ENCODE data around the gene TRMT2B.

The TRMT2B gene

GRCh38 chrX:100969936-100970335 is 82.0 kb downstream of the TRMT2B start:
- H3K4me2 ChIP-seq (ENCODE audit: low read length, poor library complexity, severe bottlenecking): no peak overlapping the region
- no peak overlapping the region for H3K14ac ChIP-seq (ENCODE audit: low read length in 2 of 2)
- no peak overlapping the region for H3K4me3 ChIP-seq (ENCODE audit: insufficient read depth in 1 of 2, low read depth in 1 of 2, low read length in 2 of 2)
- H3K18ac ChIP-seq (ENCODE audit: low read depth in 1 of 2, low read length in 2 of 2): no peak overlapping the region
- H4K8ac ChIP-seq (ENCODE audit: low read length): no peak overlapping the region
- no peaks in the 10 kb centered on the region for H3K9me3 ChIP-seq (ENCODE audit: control insufficient read depth, low read length)
- no peak overlapping the region for H2BK15ac ChIP-seq (ENCODE audit: low read depth, poor library complexity, severe bottlenecking)
- no peak overlapping the region for H2AK5ac ChIP-seq (ENCODE audit: low read length, severe bottlenecking)
- no peak overlapping the region for H2AFZ ChIP-seq (ENCODE audit: low read depth, low read length)
- no peak overlapping the region for H2BK120ac ChIP-seq (ENCODE audit: low read depth, low read length)
- WGBS: 85% methylated on average over 1 of the region's 1 CpG
- H3K4ac ChIP-seq (ENCODE audit: low read depth in 1 of 2, low read length in 2 of 2): no peak overlapping the region
- H2BK12ac ChIP-seq (ENCODE audit: low read length in 2 of 2): no peak overlapping the region
- no peak overlapping the region for H3K27ac ChIP-seq (ENCODE audit: low read length, poor library complexity, severe bottlenecking)
- no peak overlapping the region for H2BK5ac ChIP-seq (ENCODE audit: low read depth, low read length, poor library complexity, severe bottlenecking)
- H3K79me1 ChIP-seq (replicated peaks; ENCODE audit: low read length, poor library complexity, severe bottlenecking): no peaks in the 10 kb centered on the region
- DNase-seq: no peak
- no peaks in the 10 kb centered on the region for H3K4me1 ChIP-seq (ENCODE audit: control insufficient read depth, insufficient read depth, low read depth, low read length)
- H4K91ac ChIP-seq (ENCODE audit: low read length): no peak overlapping the region
- no peaks in the 10 kb centered on the region for H3K27me3 ChIP-seq (ENCODE audit: control insufficient read depth in 1 of 2, insufficient read depth in 1 of 2, low read length in 2 of 2)
- no peaks in the 10 kb centered on the region for H3K36me3 ChIP-seq (ENCODE audit: control insufficient read depth in 1 of 2, insufficient read depth in 2 of 2, low read depth in 1 of 2, low read length in 2 of 2)
- no peak overlapping the region for H3K23ac ChIP-seq (ENCODE audit: low read length in 2 of 2)
- H3K9ac ChIP-seq (ENCODE audit: low read length): no peak overlapping the region

- H2BK5ac ChIP-seq (ENCODE audit: low read depth, low read length, poor library complexity, severe bottlenecking): no peak within 1 kb of the TSS
- no peak within 1 kb of the TSS for H3K18ac ChIP-seq (ENCODE audit: low read depth in 1 of 2, low read length in 2 of 2)
- no peaks in the 10 kb centered on the region for H3K79me1 ChIP-seq (replicated peaks; ENCODE audit: low read length, poor library complexity, severe bottlenecking)
- no peak within 1 kb of the TSS for H3K23ac ChIP-seq (ENCODE audit: low read length in 2 of 2)
- no peak within 1 kb of the TSS for H4K8ac ChIP-seq (ENCODE audit: low read length)
- no peak within 1 kb of the TSS for H2BK15ac ChIP-seq (ENCODE audit: low read depth, poor library complexity, severe bottlenecking)
- no peak within 1 kb of the TSS for H2BK120ac ChIP-seq (ENCODE audit: low read depth, low read length)
- no peak within 1 kb of the TSS for H3K27ac ChIP-seq (ENCODE audit: low read length, poor library complexity, severe bottlenecking)
- no peaks in the 10 kb centered on the region for H3K36me3 ChIP-seq (ENCODE audit: control insufficient read depth in 1 of 2, insufficient read depth in 2 of 2, low read depth in 1 of 2, low read length in 2 of 2)
- H2BK12ac ChIP-seq (ENCODE audit: low read length in 2 of 2): no peak within 1 kb of the TSS
- DNase-seq: no peak
- H4K91ac ChIP-seq (ENCODE audit: low read length): no peak within 1 kb of the TSS
- no peak within 1 kb of the TSS for H3K14ac ChIP-seq (ENCODE audit: low read length in 2 of 2)
- no peak within 1 kb of the TSS for H2AFZ ChIP-seq (ENCODE audit: low read depth, low read length)
- H3K4me2 ChIP-seq (ENCODE audit: low read length, poor library complexity, severe bottlenecking): no peak within 1 kb of the TSS
- H3K4me1 ChIP-seq (ENCODE audit: control insufficient read depth, insufficient read depth, low read depth, low read length): no peaks in the 10 kb centered on the region
- H3K4ac ChIP-seq (ENCODE audit: low read depth in 1 of 2, low read length in 2 of 2): no peak within 1 kb of the TSS
- H2AK5ac ChIP-seq (ENCODE audit: low read length, severe bottlenecking): no peak within 1 kb of the TSS
- H3K27me3 ChIP-seq (ENCODE audit: control insufficient read depth in 1 of 2, insufficient read depth in 1 of 2, low read length in 2 of 2): no peaks in the 10 kb centered on the region
- H3K9me3 ChIP-seq (ENCODE audit: control insufficient read depth, low read length): no peaks in the 10 kb centered on the region
- 92% methylated on average over 2 of the region's 2 CpGs for WGBS
- H3K9ac ChIP-seq (ENCODE audit: low read length): no peak within 1 kb of the TSS
- no peak within 1 kb of the TSS for H3K4me3 ChIP-seq (ENCODE audit: insufficient read depth in 1 of 2, low read depth in 1 of 2, low read length in 2 of 2)
Measured at GRCh38 chrX:100969408-100969807, 82.5 kb downstream of the TRMT2B start, which contains the start of gene ARL13A. TSS of gene ARL13A (plus strand) at chrX:100969708. CDS start at chrX:100973690, 3,982 bp downstream.

- no peak overlapping the region for H3K4ac ChIP-seq (ENCODE audit: low read depth in 1 of 2, low read length in 2 of 2)
- H3K27me3 ChIP-seq (ENCODE audit: control insufficient read depth in 1 of 2, insufficient read depth in 1 of 2, low read length in 2 of 2): no peaks in the 10 kb centered on the region
- H3K14ac ChIP-seq (ENCODE audit: low read length in 2 of 2): no peak overlapping the region
- H3K36me3 ChIP-seq (ENCODE audit: control insufficient read depth in 1 of 2, insufficient read depth in 2 of 2, low read depth in 1 of 2, low read length in 2 of 2): no peaks in the 10 kb centered on the region
- H3K4me1 ChIP-seq (ENCODE audit: control insufficient read depth, insufficient read depth, low read depth, low read length): no peaks in the 10 kb centered on the region
- no peak overlapping the region for H3K18ac ChIP-seq (ENCODE audit: low read depth in 1 of 2, low read length in 2 of 2)
- H3K23ac ChIP-seq (ENCODE audit: low read length in 2 of 2): no peak overlapping the region
- peaks cover 7% of the 10 kb centered on the region for H3K9me3 ChIP-seq (ENCODE audit: control insufficient read depth, low read length)
- no peak overlapping the region for H3K9ac ChIP-seq (ENCODE audit: low read length)
- H3K4me3 ChIP-seq (ENCODE audit: insufficient read depth in 1 of 2, low read depth in 1 of 2, low read length in 2 of 2): no peak overlapping the region
- H2BK120ac ChIP-seq (ENCODE audit: low read depth, low read length): no peak overlapping the region
- no peak overlapping the region for H4K91ac ChIP-seq (ENCODE audit: low read length)
- H2BK12ac ChIP-seq (ENCODE audit: low read length in 2 of 2): no peak overlapping the region
- no peak overlapping the region for H2AK5ac ChIP-seq (ENCODE audit: low read length, severe bottlenecking)
- H2BK5ac ChIP-seq (ENCODE audit: low read depth, low read length, poor library complexity, severe bottlenecking): no peak overlapping the region
- no peaks in the 10 kb centered on the region for H3K79me1 ChIP-seq (replicated peaks; ENCODE audit: low read length, poor library complexity, severe bottlenecking)
- no peak overlapping the region for H4K8ac ChIP-seq (ENCODE audit: low read length)
- no peak for DNase-seq
- H2AFZ ChIP-seq (ENCODE audit: low read depth, low read length): no peak overlapping the region
- H3K27ac ChIP-seq (ENCODE audit: low read length, poor library complexity, severe bottlenecking): no peak overlapping the region
- H3K4me2 ChIP-seq (ENCODE audit: low read length, poor library complexity, severe bottlenecking): no peak overlapping the region
- no peak overlapping the region for H2BK15ac ChIP-seq (ENCODE audit: low read depth, poor library complexity, severe bottlenecking)
Measured at GRCh38 chrX:100964362-100964761, 87.5 kb downstream of the TRMT2B start.

DNA sequence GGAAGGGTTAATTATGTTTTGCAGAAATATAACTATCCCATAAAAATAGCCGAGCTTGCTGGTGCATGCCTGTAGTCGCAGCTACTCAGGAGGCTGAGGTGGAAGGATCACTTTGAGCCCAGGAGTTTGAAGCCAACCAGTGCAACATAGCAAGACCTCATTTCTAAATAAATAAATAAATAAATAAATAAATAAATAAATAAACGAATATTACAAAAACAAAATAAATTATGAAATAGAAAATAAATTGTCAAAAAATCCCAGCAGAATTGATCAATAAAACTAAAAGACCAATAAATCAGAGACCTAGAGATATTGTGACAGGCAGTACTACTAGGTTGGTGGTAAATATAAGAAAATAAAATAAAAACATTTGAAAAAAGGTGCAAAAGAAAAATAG is 89.1 kb downstream of the TRMT2B start:
- Histone ChIP-seq H2BK15ac (ENCODE audit: low read depth, poor library complexity, severe bottlenecking) (no peak overlapping the region), H3K23ac (ENCODE audit: low read length in 2 of 2) (no peak overlapping the region), H2AK5ac (ENCODE audit: low read length, severe bottlenecking) (no peak overlapping the region), H3K9me3 (ENCODE audit: control insufficient read depth, low read length) (peaks cover 8% of the 10 kb centered on the region), H3K4me3 (ENCODE audit: insufficient read depth in 1 of 2, low read depth in 1 of 2, low read length in 2 of 2) (no peak overlapping the region), H3K4ac (ENCODE audit: low read depth in 1 of 2, low read length in 2 of 2) (no peak overlapping the region), H3K36me3 (ENCODE audit: control insufficient read depth in 1 of 2, insufficient read depth in 2 of 2, low read depth in 1 of 2, low read length in 2 of 2) (no peaks in the 10 kb centered on the region), H4K91ac (ENCODE audit: low read length) (no peak overlapping the region), H2BK12ac (ENCODE audit: low read length in 2 of 2) (no peak overlapping the region), H3K27ac (ENCODE audit: low read length, poor library complexity, severe bottlenecking) (no peak overlapping the region), H3K79me1 (replicated peaks; ENCODE audit: low read length, poor library complexity, severe bottlenecking) (no peaks in the 10 kb centered on the region), H3K4me2 (ENCODE audit: low read length, poor library complexity, severe bottlenecking) (no peak overlapping the region), H3K18ac (ENCODE audit: low read depth in 1 of 2, low read length in 2 of 2) (no peak overlapping the region), H3K14ac (ENCODE audit: low read length in 2 of 2) (no peak overlapping the region), H3K9ac (ENCODE audit: low read length) (no peak overlapping the region), H2BK5ac (ENCODE audit: low read depth, low read length, poor library complexity, severe bottlenecking) (no peak overlapping the region), H3K27me3 (ENCODE audit: control insufficient read depth in 1 of 2, insufficient read depth in 1 of 2, low read length in 2 of 2) (no peaks in the 10 kb centered on the region), H2BK120ac (ENCODE audit: low read depth, low read length) (no peak overlapping the region), H3K4me1 (ENCODE audit: control insufficient read depth, insufficient read depth, low read depth, low read length) (no peaks in the 10 kb centered on the region), H4K8ac (ENCODE audit: low read length) (no peak overlapping the region), H2AFZ (ENCODE audit: low read depth, low read length) (no peak overlapping the region)
- WGBS: no CpG with 5 or more reads among the region's 3 CpGs
- no peak for DNase-seq
